ENCODE measurements around the gene RSF1. TPM values are rescaled to one million over a fixed set of nuclear protein-coding genes. Genes with fewer than 3 reads are reported as not detected.

Gene RSF1
- total RNA-seq, 1 donor from 2014 or later: 29.1 TPM

- DNase-seq (ENCODE audit: low read depth, low spot score): no peak
Observed at GRCh38 chr11:77619576-77620198, 200.8 kb downstream of the RSF1 start.

GRCh38 chr11:77617892-77618291 lies 202.6 kb downstream of the RSF1 start:
- DNase-seq (ENCODE audit: low read depth, low spot score): no peak

DNA sequence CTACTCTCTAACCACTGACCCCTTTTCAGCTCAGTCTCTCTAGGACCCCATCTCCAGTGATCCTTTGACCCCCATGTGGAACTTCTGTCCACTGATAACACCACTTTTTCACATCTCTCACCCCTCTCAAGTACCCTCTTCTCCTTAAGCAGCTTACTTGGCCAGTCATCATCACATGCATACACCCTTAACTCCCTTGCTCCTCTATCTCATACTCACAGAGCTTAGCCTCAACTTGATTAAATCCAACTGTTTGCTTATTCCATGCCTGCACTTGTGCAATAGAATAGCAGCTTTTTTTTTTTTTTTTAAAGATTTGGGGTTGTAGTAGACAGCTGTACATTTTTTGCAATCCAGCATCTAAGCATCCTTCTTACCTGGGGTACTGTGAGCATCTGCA lies 208.6 kb downstream of the RSF1 start:
- DNase-seq (ENCODE audit: low read depth, low spot score): no peak

Other genes with a start within 250 kb of the RSF1 start
- gene AQP11, start 230.8 kb downstream of the RSF1 start, total RNA-seq: 0.40 and 0.63 TPM in 2 replicates
- 185 and 203 TPM in 2 replicates for gene CLNS1A, start 182.9 kb downstream of the RSF1 start, total RNA-seq
- 51.1 and 65.3 TPM in 2 replicates for gene AAMDC, start 422 bp upstream of the RSF1 start, total RNA-seq
- 30.5 and 37.5 TPM in 2 replicates for gene INTS4, start 173.9 kb upstream of the RSF1 start, total RNA-seq
- 0.20 and 2.0 TPM in 2 replicates for gene KCTD14, start 202.6 kb upstream of the RSF1 start, total RNA-seq
- gene THRSP, start 243.1 kb upstream of the RSF1 start, total RNA-seq: not detected in 2 replicates

Data from pulmonary artery endothelial cell (primary cell).